NB4 (cell line): Measurements from ENCODE around the gene ZNF626.

ENCODE experiments used
- CTCF ChIP-seq: IDR thresholded peaks from one replicate; pipeline ENCODE4 v1.5.1; 2012; ENCODE audit warnings: low read depth, low read length
- MAX ChIP-seq: IDR thresholded peaks from 2 replicates; pipeline ENCODE4 v1.6.1; 2011; ENCODE audit warnings: low read depth, low read length
- POLR2A ChIP-seq: IDR thresholded peaks from 2 replicates; pipeline ENCODE4 v1.6.1; 2011; ENCODE audit warnings: mild to moderate bottlenecking; ENCODE audit not compliant: insufficient read length; ENCODE audit errors: extremely low read depth

- TF ChIP-seq MAX, result no peak
- no peak for TF ChIP-seq CTCF
- TF ChIP-seq POLR2A, result no peak
Observed at GRCh38 chr19:20607943-20608342, 53.4 kb downstream of the ZNF626 start.
